ENCODE results near the gene FAM118B. TPM values are rescaled to one million over a fixed set of nuclear protein-coding genes. Genes with fewer than 3 reads are reported as not detected.

The FAM118B gene
- total and polyA plus RNA-seq, 2 of the 8 experiments (the other 6 are each of a cell fraction or from before 2014, with no cell fraction given), result 25.3 to 48.3 TPM

DNA sequence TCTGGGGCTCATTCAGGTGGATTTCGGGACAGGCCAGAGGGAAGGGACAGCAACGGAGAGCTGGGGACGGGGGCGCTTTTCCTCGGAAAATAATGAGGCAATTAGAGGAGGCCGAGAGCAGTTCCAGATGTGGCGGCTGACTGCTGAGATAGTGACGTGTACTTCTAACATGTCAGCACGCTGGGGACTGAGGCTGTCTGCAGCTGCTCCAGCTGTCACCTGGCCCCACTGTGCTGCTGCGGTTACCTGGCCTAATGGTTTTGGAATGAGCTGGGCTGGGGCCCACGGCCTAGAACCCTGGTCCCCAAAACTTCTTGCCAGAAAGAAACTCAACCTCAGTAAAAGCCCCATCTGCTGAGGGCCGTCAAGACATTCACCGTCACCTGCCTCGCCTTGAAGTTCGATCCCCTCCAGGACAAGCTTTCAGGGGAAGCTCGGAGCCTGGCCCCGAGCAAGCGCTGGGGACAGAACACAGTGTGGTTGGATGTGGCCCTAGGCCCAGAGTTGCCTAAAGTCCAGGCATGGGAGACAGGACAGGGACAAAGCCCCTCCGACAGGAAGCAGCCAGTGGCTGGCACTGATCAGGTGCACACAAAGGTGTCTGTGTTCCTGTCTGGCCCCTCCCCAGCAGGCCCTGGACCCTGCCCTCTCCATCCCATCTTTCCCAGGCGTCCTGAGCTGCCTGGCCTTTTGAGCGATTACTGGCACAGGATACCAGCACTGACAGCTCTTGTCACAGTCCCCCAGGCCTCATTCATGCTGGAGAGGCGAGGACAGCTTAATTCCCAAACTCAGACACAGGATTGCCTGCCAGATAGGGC is 22.3 kb upstream of the FAM118B start (continued):
- TF ChIP-seq, protein P1, sequence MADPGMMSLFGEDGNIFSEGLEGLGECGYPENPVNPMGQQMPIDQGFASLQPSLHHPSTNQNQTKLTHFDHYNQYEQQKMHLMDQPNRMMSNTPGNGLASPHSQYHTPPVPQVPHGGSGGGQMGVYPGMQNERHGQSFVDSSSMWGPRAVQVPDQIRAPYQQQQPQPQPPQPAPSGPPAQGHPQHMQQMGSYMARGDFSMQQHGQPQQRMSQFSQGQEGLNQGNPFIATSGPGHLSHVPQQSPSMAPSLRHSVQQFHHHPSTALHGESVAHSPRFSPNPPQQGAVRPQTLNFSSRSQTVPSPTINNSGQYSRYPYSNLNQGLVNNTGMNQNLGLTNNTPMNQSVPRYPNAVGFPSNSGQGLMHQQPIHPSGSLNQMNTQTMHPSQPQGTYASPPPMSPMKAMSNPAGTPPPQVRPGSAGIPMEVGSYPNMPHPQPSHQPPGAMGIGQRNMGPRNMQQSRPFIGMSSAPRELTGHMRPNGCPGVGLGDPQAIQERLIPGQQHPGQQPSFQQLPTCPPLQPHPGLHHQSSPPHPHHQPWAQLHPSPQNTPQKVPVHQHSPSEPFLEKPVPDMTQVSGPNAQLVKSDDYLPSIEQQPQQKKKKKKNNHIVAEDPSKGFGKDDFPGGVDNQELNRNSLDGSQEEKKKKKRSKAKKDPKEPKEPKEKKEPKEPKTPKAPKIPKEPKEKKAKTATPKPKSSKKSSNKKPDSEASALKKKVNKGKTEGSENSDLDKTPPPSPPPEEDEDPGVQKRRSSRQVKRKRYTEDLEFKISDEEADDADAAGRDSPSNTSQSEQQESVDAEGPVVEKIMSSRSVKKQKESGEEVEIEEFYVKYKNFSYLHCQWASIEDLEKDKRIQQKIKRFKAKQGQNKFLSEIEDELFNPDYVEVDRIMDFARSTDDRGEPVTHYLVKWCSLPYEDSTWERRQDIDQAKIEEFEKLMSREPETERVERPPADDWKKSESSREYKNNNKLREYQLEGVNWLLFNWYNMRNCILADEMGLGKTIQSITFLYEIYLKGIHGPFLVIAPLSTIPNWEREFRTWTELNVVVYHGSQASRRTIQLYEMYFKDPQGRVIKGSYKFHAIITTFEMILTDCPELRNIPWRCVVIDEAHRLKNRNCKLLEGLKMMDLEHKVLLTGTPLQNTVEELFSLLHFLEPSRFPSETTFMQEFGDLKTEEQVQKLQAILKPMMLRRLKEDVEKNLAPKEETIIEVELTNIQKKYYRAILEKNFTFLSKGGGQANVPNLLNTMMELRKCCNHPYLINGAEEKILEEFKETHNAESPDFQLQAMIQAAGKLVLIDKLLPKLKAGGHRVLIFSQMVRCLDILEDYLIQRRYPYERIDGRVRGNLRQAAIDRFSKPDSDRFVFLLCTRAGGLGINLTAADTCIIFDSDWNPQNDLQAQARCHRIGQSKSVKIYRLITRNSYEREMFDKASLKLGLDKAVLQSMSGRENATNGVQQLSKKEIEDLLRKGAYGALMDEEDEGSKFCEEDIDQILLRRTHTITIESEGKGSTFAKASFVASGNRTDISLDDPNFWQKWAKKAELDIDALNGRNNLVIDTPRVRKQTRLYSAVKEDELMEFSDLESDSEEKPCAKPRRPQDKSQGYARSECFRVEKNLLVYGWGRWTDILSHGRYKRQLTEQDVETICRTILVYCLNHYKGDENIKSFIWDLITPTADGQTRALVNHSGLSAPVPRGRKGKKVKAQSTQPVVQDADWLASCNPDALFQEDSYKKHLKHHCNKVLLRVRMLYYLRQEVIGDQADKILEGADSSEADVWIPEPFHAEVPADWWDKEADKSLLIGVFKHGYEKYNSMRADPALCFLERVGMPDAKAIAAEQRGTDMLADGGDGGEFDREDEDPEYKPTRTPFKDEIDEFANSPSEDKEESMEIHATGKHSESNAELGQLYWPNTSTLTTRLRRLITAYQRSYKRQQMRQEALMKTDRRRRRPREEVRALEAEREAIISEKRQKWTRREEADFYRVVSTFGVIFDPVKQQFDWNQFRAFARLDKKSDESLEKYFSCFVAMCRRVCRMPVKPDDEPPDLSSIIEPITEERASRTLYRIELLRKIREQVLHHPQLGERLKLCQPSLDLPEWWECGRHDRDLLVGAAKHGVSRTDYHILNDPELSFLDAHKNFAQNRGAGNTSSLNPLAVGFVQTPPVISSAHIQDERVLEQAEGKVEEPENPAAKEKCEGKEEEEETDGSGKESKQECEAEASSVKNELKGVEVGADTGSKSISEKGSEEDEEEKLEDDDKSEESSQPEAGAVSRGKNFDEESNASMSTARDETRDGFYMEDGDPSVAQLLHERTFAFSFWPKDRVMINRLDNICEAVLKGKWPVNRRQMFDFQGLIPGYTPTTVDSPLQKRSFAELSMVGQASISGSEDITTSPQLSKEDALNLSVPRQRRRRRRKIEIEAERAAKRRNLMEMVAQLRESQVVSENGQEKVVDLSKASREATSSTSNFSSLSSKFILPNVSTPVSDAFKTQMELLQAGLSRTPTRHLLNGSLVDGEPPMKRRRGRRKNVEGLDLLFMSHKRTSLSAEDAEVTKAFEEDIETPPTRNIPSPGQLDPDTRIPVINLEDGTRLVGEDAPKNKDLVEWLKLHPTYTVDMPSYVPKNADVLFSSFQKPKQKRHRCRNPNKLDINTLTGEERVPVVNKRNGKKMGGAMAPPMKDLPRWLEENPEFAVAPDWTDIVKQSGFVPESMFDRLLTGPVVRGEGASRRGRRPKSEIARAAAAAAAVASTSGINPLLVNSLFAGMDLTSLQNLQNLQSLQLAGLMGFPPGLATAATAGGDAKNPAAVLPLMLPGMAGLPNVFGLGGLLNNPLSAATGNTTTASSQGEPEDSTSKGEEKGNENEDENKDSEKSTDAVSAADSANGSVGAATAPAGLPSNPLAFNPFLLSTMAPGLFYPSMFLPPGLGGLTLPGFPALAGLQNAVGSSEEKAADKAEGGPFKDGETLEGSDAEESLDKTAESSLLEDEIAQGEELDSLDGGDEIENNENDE (IDR thresholded peaks at IDR 0.05; ENCODE audit: insufficient replicate concordance, low read length), result no peak
- TF ChIP-seq BRCA1 (IDR thresholded peaks at IDR 0.05; ENCODE audit: low read depth, low read length) (no peak), CHD2 (IDR thresholded peaks at IDR 0.05; ENCODE audit: low read length) (no peak), RAD21 (IDR thresholded peaks at IDR 0.05 in 1 of 2, conservative IDR thresholded peaks at IDR 0.05 in 1 of 2; ENCODE audit: low read depth in 2 of 2, low read length in 2 of 2) (no peak)
- TF ChIP-seq, protein P2, sequence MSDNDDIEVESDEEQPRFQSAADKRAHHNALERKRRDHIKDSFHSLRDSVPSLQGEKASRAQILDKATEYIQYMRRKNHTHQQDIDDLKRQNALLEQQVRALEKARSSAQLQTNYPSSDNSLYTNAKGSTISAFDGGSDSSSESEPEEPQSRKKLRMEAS (IDR thresholded peaks at IDR 0.05), result no peak
